ENCODE data around the gene PLEKHF1. TPM values are rescaled to one million over a fixed set of nuclear protein-coding genes. Genes with fewer than 3 reads are reported as not detected.

The PLEKHF1 gene
- total and polyA plus RNA-seq, 12 donors: 7.0 to 47.9 (median 20.0) TPM

DNA sequence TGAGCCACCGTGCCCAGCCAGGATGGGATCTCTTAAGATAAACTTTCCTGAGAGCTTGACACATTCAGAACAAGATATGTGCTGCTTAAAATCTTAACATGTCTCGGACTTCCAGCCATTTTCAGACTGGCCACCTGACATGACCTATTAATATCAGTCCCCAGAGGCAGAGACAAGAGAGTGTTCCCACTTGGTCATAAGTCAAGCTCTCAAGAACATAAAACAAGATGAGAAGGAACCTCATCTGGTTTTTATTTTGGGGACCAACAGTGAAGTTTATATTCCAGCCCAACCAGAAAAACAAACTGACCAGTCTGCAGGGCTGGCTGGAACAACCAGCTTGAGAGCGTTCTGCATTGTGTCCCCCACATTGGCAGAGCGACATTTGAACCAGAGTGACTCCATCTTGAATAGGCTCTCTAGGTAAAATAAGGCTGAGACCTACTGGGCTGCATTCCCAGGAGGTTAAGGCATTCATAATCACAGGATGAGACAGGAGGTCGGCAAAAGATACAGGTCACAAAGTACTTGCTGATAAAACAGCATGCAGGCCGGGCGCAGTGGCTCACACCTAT lies 21.8 kb upstream of the PLEKHF1 start:
- H3K4me1 ChIP-seq: peaks cover 6 to 24% (median 16%) of the 10 kb centered on the region in 9 donors
- H3K9me3 ChIP-seq: no peaks in the 10 kb centered on the region
- H3K36me3 ChIP-seq: no peaks in the 10 kb centered on the region
- no peak overlapping the region for H3K4me3 ChIP-seq
- ATAC-seq (no peak), DNase-seq (no peak)
- intact Hi-C loops (cut with DNase I): no loop called here
- TF ChIP-seq, protein P1, sequence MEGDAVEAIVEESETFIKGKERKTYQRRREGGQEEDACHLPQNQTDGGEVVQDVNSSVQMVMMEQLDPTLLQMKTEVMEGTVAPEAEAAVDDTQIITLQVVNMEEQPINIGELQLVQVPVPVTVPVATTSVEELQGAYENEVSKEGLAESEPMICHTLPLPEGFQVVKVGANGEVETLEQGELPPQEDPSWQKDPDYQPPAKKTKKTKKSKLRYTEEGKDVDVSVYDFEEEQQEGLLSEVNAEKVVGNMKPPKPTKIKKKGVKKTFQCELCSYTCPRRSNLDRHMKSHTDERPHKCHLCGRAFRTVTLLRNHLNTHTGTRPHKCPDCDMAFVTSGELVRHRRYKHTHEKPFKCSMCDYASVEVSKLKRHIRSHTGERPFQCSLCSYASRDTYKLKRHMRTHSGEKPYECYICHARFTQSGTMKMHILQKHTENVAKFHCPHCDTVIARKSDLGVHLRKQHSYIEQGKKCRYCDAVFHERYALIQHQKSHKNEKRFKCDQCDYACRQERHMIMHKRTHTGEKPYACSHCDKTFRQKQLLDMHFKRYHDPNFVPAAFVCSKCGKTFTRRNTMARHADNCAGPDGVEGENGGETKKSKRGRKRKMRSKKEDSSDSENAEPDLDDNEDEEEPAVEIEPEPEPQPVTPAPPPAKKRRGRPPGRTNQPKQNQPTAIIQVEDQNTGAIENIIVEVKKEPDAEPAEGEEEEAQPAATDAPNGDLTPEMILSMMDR (IDR thresholded peaks at IDR 0.05): no peak
- WGBS, 2 donors: 62 to 65% methylated on average over 7 of the region's 7 CpGs
- H3K27ac ChIP-seq: no peak overlapping the region
- H3K27me3 ChIP-seq: no peaks in the 10 kb centered on the region

DNA sequence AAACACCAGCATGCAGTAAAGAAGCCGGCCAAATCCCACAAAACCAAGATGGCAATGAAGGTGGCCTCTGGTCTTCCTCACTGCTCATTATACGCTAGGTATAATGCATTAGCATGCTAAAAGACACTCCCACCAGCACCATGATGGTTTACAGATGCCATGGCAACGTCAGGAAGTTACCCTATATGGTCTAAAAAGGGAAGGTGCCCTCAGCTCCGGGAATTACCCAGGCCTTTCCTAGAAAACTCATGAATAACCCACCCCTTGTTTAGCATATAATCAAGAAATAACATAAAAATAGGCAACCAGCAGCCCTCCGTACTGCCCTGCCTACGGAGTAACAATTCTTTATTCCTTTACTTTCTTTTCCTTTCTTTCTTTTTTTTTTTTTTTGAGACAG lies 21.1 kb upstream of the PLEKHF1 start:
- Histone ChIP-seq H3K27me3 (no peaks in the 10 kb centered on the region), H3K27ac (no peak overlapping the region), H3K9me3 (no peaks in the 10 kb centered on the region), H3K4me3 (no peak overlapping the region), H3K4me1 (peaks cover 6 to 24% (median 16%) of the 10 kb centered on the region in 9 donors), H3K36me3 (no peaks in the 10 kb centered on the region)
- WGBS, 2 donors: 86 to 94% methylated on average over 6 of the region's 6 CpGs
- TF ChIP-seq, protein P1 (IDR thresholded peaks at IDR 0.05): no peak
- DNase-seq: no peak
- no peak for ATAC-seq
- intact Hi-C loops (cut with DNase I): no loop called here

DNA sequence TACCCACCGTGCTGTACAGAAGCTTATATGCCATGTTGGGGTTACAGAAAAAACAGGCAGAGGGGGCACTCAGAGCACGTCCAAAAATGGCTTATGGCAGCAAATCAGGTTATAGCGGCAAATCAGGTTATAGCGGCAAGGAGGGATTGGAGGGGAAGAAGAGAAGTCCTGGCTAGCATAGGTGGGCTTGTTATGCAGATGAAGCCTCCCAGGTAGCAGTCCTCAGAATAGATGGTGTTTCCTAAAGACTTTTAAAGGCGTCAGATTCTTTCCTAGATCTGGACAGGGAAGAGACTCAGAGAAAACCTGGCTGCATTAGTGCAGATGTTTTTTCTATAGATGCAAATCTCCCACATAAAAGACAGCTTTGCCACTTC lies 19.8 kb upstream of the PLEKHF1 start:
- Histone ChIP-seq H3K36me3 (no peaks in the 10 kb centered on the region), H3K9me3 (no peaks in the 10 kb centered on the region), H3K27ac (peak overlapping the region in 6 of 10 donors; percentile 44 to 80 (median 70)), H3K4me1 (peaks cover 6 to 24% (median 16%) of the 10 kb centered on the region in 9 donors), H3K4me3 (no peak overlapping the region), H3K27me3 (no peaks in the 10 kb centered on the region)
- ATAC-seq (peak in 3 of 8 donors; percentile 7 to 9 (median 8)), DNase-seq (no peak)
- TF ChIP-seq, protein P1 (IDR thresholded peaks at IDR 0.05): no peak
- 24 to 31% methylated on average over 5 of the region's 5 CpGs for WGBS, 2 donors
- intact Hi-C loops (cut with DNase I): no loop called here

DNA sequence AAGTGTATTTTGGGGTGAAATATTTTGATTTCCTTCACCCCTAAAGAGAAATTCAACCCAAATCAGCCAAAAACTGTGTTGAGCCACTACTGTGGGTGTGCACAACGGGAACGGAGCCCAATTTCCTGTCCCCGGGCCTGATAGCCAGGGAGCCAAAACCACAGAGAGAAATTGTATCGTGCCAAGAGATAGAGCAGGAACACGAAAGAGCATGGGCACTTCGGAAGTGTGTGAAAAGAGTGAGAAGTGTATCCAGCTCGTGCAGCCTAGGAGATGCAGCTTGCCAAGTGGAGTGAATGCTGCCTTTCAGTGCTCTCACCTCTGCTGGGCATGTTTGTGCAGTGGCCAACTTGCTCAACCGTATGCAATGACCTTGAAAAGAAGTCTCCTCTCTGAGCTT lies 19.4 kb upstream of the PLEKHF1 start:
- peak overlapping the region in 1 of 10 donors; percentile 1 for H3K4me3 ChIP-seq
- TF ChIP-seq, protein P1 (IDR thresholded peaks at IDR 0.05): no peak
- no peaks in the 10 kb centered on the region for H3K9me3 ChIP-seq
- H3K27me3 ChIP-seq: no peaks in the 10 kb centered on the region
- ATAC-seq (peak; percentile 76 to 96 (median 94)), DNase-seq (peak; percentile 61 to 64)
- intact Hi-C loops (cut with DNase I): loop anchor here in 1 of 10 donors (2.0 kb wide), 1 partner anchor 19 kb away; the partner anchor contains the start of gene PLEKHF1
- peaks cover 6 to 24% (median 16%) of the 10 kb centered on the region in 9 donors for H3K4me1 ChIP-seq
- WGBS, 2 donors: 1 to 2% methylated on average over 8 of the region's 8 CpGs
- H3K36me3 ChIP-seq: no peaks in the 10 kb centered on the region
- peak overlapping the region in 8 of 10 donors; percentile 50 to 80 (median 70) for H3K27ac ChIP-seq
